Measurements from ENCODE around the gene ANKLE2.
"Not testable (repeated sequence)": the region's sequence is repeated elsewhere in the genome, so short reads cannot be mapped to it uniquely, and the experiment has no call there.

Gene ANKLE2

GRCh38 chr12:132718644-132719043 lies 43.0 kb downstream of the ANKLE2 start:
- no peak for FAIRE-seq

GRCh38 chr12:132717531-132718387 lies 43.9 kb downstream of the ANKLE2 start:
- FAIRE-seq: no peak

GRCh38 chr12:132717011-132717410 lies 44.6 kb downstream of the ANKLE2 start:
- FAIRE-seq: no peak

- FAIRE-seq: no peak
These were observed 45.3 kb downstream of the ANKLE2 start for GRCh38 chr12:132716356-132716755.

GRCh38 chr12:132715874-132716273 lies 45.8 kb downstream of the ANKLE2 start:
- no peak for FAIRE-seq

- no peak for FAIRE-seq
These were observed 48.5 kb downstream of the ANKLE2 start for GRCh38 chr12:132713123-132713522.

GRCh38 chr12:132711080-132711843 lies 50.4 kb downstream of the ANKLE2 start:
- FAIRE-seq: no peak

- no peak for FAIRE-seq
These were observed 51.1 kb downstream of the ANKLE2 start, which contains the start of gene PGAM5 for GRCh38 chr12:132710405-132711079. Gene PGAM5, plus strand, starts transcription at chr12:132710842. Its CDS starts 35 bp downstream, at chr12:132710877.

- FAIRE-seq: no peak
These were observed 51.6 kb downstream of the ANKLE2 start for GRCh38 chr12:132710043-132710404.

GRCh38 chr12:132708150-132708549 lies 53.5 kb downstream of the ANKLE2 start:
- FAIRE-seq: no peak

GRCh38 chr12:132707241-132707640 lies 54.4 kb downstream of the ANKLE2 start:
- no peak for FAIRE-seq

- FAIRE-seq: no peak
These were observed 58.0 kb downstream of the ANKLE2 start for GRCh38 chr12:132703641-132704040.

- no peak for FAIRE-seq
These were observed 59.0 kb downstream of the ANKLE2 start for GRCh38 chr12:132702640-132703039.

- FAIRE-seq: no peak
These were observed 61.3 kb downstream of the ANKLE2 start for GRCh38 chr12:132700212-132700822.

GRCh38 chr12:132698341-132698740 lies 63.3 kb downstream of the ANKLE2 start:
- FAIRE-seq: no peak

- no peak for FAIRE-seq
These were observed 66.2 kb downstream of the ANKLE2 start for GRCh38 chr12:132695431-132695830.

GRCh38 chr12:132694888-132695287 lies 66.7 kb downstream of the ANKLE2 start:
- not testable (repeated sequence) for FAIRE-seq

- not testable (repeated sequence) for FAIRE-seq
These were observed 69.6 kb downstream of the ANKLE2 start for GRCh38 chr12:132692030-132692429.

- FAIRE-seq: no peak
These were observed 71.5 kb downstream of the ANKLE2 start for GRCh38 chr12:132690112-132690511.

GRCh38 chr12:132689227-132689626 lies 72.4 kb downstream of the ANKLE2 start:
- no peak for FAIRE-seq

- FAIRE-seq: no peak
These were observed 74.1 kb downstream of the ANKLE2 start, which contains the start of the genes POLE and PXMP2 for GRCh38 chr12:132687211-132688164. Gene POLE, minus strand, starts transcription at chr12:132687342. Its CDS starts 27 bp downstream, at chr12:132687315. Gene PXMP2, plus strand, starts transcription at chr12:132687587. Its CDS starts 84 bp downstream, at chr12:132687671.
